T-helper 1 cell treated with Interleukin-12 subunit alpha and Interleukin-12 subunit beta and Interleukin-4 antibody, amounts not matched to agents 30 ng/mL and 1 ng/mL, for 36 hours (primary cell): ENCODE data around the gene ATP1B1. TPM values are rescaled to one million over a fixed set of nuclear protein-coding genes. Genes with fewer than 3 reads are reported as not detected.

ENCODE experiments used
- intact Hi-C: fragments of 100-400 bp; cut with micrococcal nuclease; formaldehyde crosslinking; loops from one replicate; pipeline ENCODE4 v1.15.1; 2024
- total RNA-seq: library from RNA; stranded (reverse); gene quantifications from 2 replicates; pipeline ENCODE4 v1.2.3, GENCODE V29; 2022

The ATP1B1 gene
- total RNA-seq: 10.4 and 10.9 TPM in 2 replicates

GRCh38 chr1:169106095-169106920 lies at the start of gene ATP1B1:
Gene ATP1B1, plus strand, starts transcription at chr1:169106690. Its CDS starts 140 bp downstream, at chr1:169106830.
- intact Hi-C loops: loop anchor here (1.0 to 10.0 kb wide), 20 partner anchors 16 to 1886 kb away; partner anchors contain the start of genes DCAF6, KIFAP3, METTL18 and MPC2

GRCh38 chr1:169059421-169059820 lies 47.1 kb upstream of the ATP1B1 start:
- intact Hi-C loops: no loop called here

- intact Hi-C loops: no loop called here
These were observed 46.3 kb upstream of the ATP1B1 start for GRCh38 chr1:169060043-169060722.

GRCh38 chr1:169060919-169061639 lies 45.4 kb upstream of the ATP1B1 start:
- intact Hi-C loops: no loop called here

GRCh38 chr1:169062152-169062551 lies 44.3 kb upstream of the ATP1B1 start:
- intact Hi-C loops: no loop called here

- intact Hi-C loops: no loop called here
These were observed 42.4 kb upstream of the ATP1B1 start for GRCh38 chr1:169064103-169064502.

- intact Hi-C loops: no loop called here
These were observed 35.9 kb upstream of the ATP1B1 start for GRCh38 chr1:169070547-169070946.

GRCh38 chr1:169070958-169071357 lies 35.5 kb upstream of the ATP1B1 start:
- intact Hi-C loops: no loop called here

- intact Hi-C loops: no loop called here
These were observed 33.4 kb upstream of the ATP1B1 start for GRCh38 chr1:169072945-169073725.

GRCh38 chr1:169078163-169078883 lies 28.2 kb upstream of the ATP1B1 start:
- intact Hi-C loops: no loop called here

- intact Hi-C loops: no loop called here
These were observed 24.9 kb upstream of the ATP1B1 start for GRCh38 chr1:169081503-169082123.

- intact Hi-C loops: no loop called here
These were observed 20.6 kb upstream of the ATP1B1 start for GRCh38 chr1:169085911-169086310.

- intact Hi-C loops: no loop called here
These were observed 19.7 kb upstream of the ATP1B1 start for GRCh38 chr1:169086603-169087455.

- intact Hi-C loops: loop anchor here (2.0 kb wide), 1 partner anchor 745 kb away; no protein-coding TSS in a partner anchor
These were observed 18.6 kb upstream of the ATP1B1 start for GRCh38 chr1:169087876-169088275.

- intact Hi-C loops: loop anchor here (1.0 to 5.0 kb wide), 6 partner anchors 17 to 747 kb away; partner anchors contain the start of gene ATP1B1
These were observed 16.7 kb upstream of the ATP1B1 start for GRCh38 chr1:169089776-169090175.

GRCh38 chr1:169090308-169090899 lies 16.1 kb upstream of the ATP1B1 start:
- intact Hi-C loops: loop anchor here (1.0 to 5.0 kb wide), 5 partner anchors 16 to 652 kb away; partner anchors contain the start of gene ATP1B1

GRCh38 chr1:169090900-169091311 lies 15.6 kb upstream of the ATP1B1 start:
- intact Hi-C loops: loop anchor here (1.0 to 5.0 kb wide), 5 partner anchors 15 to 652 kb away; partner anchors contain the start of gene ATP1B1

- intact Hi-C loops: loop anchor here (2.0 to 5.0 kb wide), 3 partner anchors 256 to 653 kb away; no protein-coding TSS in a partner anchor
These were observed 15.0 kb upstream of the ATP1B1 start for GRCh38 chr1:169091480-169091941.
